NCI-H1092 (cell line): Measurements from ENCODE around the gene SPRN.
"Not testable (repeated sequence)": the region's sequence is repeated elsewhere in the genome, so short reads cannot be mapped to it uniquely, and the experiment has no call there.

Experiments
- DNase-seq: peaks from one replicate; lab custom pipeline; 2025; lab: John Stamatoyannopoulos, UW

The SPRN gene

GRCh38 chr10:133405272-133405671, 19.2 kb downstream of the SPRN start:
- DNase-seq: no peak

GRCh38 chr10:133403784-133404183, 20.6 kb downstream of the SPRN start:
- DNase-seq: no peak

GRCh38 chr10:133403359-133403758, 21.1 kb downstream of the SPRN start:
- DNase-seq: no peak

GRCh38 chr10:133401981-133402725, 22.3 kb downstream of the SPRN start:
- DNase-seq: no peak

- DNase-seq: no peak
Measured at GRCh38 chr10:133401500-133401899, 22.9 kb downstream of the SPRN start.

- DNase-seq: no peak
Measured at GRCh38 chr10:133400624-133401424, 23.6 kb downstream of the SPRN start.

GRCh38 chr10:133399123-133399601, 25.3 kb downstream of the SPRN start:
- no peak for DNase-seq

- no peak for DNase-seq
Measured at GRCh38 chr10:133397938-133398337, 26.5 kb downstream of the SPRN start.

GRCh38 chr10:133396035-133396624, 28.3 kb downstream of the SPRN start:
- no peak for DNase-seq

GRCh38 chr10:133394801-133395221, 29.6 kb downstream of the SPRN start:
- no peak for DNase-seq

- peak; percentile 86 for DNase-seq
Measured at GRCh38 chr10:133394064-133394663, 30.3 kb downstream of the SPRN start, which contains the start of gene MTG1. Gene MTG1 (plus strand): TSS chr10:133394157. CDS start chr10:133394221, 64 bp downstream.

- no peak for DNase-seq
Measured at GRCh38 chr10:133393401-133394063, 30.9 kb downstream of the SPRN start.

GRCh38 chr10:133391761-133392518, 32.5 kb downstream of the SPRN start:
- DNase-seq: no peak

- DNase-seq: no peak
Measured at GRCh38 chr10:133391249-133391635, 33.2 kb downstream of the SPRN start.

- no peak for DNase-seq
Measured at GRCh38 chr10:133390597-133391248, 33.7 kb downstream of the SPRN start.

- no peak for DNase-seq
Measured at GRCh38 chr10:133388973-133389818, 35.2 kb downstream of the SPRN start.

- no peak for DNase-seq
Measured at GRCh38 chr10:133388236-133388972, 36.0 kb downstream of the SPRN start.

GRCh38 chr10:133386951-133387350, 37.5 kb downstream of the SPRN start:
- not testable (repeated sequence) for DNase-seq

- DNase-seq: no peak
Measured at GRCh38 chr10:133385214-133385613, 39.2 kb downstream of the SPRN start.
